ENCODE data around the gene PSME3IP1.

The PSME3IP1 gene

DNA sequence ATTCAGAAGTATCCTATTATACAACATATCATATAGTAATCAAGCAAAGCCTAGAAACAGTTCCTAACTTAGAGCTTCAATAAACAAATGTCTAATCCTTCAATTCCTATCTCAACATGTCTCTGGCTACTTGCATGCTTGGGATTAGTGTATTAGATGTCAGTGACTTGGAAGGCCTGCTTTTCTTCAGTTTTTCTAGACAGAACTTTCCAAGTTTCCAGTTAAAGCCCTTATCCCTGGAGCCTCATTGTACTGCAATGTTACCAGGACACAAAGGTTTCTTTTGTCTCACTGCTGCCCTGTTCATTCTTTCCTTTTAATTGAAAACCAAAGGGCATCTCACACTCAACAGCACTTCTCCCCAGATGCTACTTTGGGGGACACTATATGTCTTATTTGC, 16.5 kb downstream of the PSME3IP1 start:
- no peak for DNase-seq (ENCODE audit: low read depth in 3 of 3)

DNA sequence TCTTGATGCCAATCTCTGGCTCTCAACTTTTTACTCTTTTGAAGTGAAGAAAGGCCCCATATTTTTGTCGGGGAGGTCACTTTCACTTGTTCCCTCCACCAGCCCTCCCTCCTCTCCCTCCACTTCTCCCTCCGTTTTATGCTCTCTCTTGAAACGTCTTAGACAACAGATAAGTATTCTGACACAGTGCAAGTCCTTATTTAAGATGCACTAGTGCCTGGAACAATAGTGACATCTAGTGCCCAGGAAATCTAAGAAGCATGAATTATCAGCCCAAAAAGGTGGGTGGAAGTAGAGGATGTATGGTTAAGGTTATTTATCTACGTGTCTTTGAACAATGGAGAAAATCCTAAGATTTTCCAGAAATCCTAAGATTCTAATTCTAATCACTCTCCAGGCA, 17.9 kb downstream of the PSME3IP1 start:
- no peak for DNase-seq (ENCODE audit: low read depth in 3 of 3)

DNA sequence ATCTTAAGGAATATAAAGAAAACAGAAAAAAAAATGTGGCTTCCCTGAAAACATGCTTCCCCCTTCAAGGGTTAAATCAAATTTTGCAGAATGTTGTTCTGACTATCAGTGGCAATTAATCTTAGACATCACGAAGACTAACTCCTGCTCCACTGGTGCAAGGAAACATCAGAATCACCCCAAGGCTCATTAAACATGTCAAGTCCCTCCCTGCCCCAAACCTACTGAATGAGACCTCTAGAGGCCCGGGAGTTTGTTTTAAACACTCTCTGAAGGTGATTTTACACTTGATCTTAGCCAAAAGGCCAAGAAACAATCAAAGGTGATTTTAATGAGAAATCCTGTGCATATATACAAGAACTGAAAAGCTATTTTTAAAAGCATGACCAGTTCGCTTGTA, 18.3 kb downstream of the PSME3IP1 start:
- DNase-seq (ENCODE audit: low read depth in 3 of 3), result no peak

DNA sequence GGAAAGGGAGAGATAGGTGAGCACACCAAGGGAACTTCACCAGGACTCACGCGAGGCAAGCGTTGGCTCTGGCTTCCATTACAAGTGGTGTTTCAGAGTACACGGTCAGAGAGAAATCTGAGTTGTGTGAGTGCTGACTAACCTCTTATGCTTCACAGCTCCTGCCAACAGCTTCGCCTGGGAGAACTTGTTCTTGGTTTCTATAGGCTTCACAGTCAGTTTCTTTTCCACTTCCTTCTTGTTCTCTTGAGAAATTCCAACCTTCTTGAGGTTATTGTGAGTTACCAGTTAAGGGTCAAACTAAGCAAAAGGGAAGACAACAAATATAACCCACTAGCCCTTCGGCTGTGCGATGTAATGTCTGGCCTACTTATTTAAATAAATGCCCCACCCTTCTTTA, 18.9 kb downstream of the PSME3IP1 start:
- DNase-seq (ENCODE audit: low read depth in 3 of 3), result no peak

DNA sequence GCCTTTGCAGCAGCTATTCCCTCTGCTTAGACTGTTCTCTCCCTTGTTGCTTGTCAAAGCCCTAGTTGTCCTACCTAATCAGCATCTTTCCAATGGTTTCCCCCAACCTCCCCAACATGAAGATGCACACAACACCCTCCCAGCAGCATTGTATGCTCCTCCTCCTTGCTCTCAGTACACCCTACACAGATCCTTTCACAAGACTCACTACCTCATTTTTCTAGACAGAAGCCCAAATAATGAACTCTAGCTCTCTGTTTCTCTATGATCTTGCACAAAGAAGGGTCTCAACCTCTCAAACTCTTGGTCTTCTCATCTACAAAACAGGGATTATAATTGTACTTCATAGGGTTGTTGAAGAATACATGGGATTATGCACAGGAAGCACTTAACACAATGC, 19.4 kb downstream of the PSME3IP1 start:
- DNase-seq (ENCODE audit: low read depth in 3 of 3), result no peak

DNA sequence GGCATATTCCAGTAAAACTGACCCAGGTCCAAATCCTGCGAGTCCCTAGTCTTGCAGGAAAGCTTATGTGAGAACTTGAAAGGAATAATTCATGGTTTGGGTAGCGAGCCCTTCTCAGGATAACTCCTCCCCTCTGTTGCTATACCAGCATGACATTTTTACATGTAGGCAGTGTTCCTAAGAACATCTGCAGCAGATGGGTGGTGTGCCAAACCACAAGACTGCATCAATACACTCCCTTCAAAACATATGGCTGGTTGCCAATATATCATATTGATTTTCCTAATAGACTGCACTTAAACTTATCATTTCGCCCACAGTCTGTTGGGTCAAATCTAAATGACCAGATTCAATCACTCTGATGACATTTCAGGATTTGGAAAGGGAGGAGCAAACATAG, 19.9 kb downstream of the PSME3IP1 start:
- DNase-seq (ENCODE audit: low read depth in 3 of 3), result no peak

DNA sequence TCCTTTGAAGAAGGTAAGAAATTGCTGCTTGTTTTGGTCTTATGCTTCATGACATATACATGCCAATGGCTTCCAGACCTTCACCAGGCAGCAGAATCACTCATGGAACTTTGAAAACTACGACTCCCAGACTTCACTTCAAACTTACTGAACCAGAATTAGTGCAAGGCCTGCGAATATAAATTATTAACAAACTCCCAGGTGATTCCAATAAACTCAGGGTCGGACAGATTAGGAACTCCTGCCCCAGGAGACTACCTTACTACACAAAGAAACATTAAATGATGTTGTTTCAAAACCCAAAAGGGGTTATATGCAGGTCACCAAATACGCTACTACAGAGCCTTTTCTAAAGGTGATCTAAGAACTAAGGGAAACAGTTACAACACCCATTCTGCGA, 20.4 kb downstream of the PSME3IP1 start:
- DNase-seq (ENCODE audit: low read depth in 3 of 3), result no peak

DNA sequence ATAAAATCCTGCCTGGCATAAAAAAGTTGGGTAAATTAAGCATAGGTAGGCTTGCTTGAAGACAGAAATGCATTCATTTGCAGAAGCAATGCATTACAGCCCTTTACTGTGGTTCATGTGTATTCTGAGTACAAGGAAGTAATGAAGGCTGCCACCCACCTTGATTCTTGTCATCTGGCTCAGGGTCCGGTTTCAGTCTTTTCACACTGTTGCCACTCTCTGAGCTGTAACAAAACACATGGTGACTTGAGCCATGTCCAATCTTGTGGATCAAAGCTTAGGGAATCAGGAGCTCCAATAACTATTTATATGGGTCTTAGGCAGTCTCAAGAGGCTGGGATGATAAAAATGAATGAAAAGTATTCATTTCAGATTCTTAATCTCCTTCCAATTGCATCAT, 22.0 kb downstream of the PSME3IP1 start:
- DNase-seq (ENCODE audit: low read depth in 3 of 3), result no peak

DNA sequence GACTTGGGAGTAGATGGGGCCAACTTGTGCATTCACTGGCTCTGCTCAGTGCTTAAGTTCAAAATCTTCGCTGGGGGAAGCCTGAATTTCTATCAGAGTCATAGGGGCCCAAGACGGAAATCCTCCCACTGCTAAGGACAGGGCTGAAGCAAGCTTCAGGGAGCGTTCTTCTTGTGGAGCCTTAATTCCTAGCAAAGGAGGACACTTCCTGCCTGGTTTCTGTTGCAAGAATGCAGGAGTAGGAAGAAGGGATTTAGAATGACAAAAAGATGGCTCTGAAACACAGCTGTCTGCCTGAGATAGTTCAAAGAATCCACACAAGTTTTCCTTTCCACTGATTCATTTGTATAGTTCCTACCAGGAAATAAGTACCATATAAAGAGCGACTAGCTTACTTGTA, 26.4 kb downstream of the PSME3IP1 start:
- DNase-seq (ENCODE audit: low read depth in 3 of 3), result no peak

DNA sequence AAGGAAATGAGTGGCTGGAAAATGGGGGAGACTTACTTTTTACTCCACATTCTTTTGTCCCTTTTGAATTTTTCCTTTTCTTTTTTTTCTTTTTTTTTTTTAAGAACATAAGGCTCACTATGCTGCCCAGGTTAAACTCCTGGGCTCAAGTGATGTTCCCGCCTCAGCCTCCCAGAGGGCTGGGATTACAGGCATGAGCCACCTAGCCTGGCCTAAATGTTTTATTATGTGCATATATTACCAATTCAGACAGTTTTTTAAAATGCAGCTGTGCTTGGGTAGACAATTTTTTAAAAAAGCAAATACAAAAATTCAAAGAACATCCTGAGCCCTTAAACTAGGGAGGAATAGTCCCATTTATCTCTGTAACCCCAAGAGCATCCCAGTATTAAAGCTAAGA, 28.3 kb downstream of the PSME3IP1 start:
- DNase-seq (ENCODE audit: low read depth in 3 of 3), result no peak

DNA sequence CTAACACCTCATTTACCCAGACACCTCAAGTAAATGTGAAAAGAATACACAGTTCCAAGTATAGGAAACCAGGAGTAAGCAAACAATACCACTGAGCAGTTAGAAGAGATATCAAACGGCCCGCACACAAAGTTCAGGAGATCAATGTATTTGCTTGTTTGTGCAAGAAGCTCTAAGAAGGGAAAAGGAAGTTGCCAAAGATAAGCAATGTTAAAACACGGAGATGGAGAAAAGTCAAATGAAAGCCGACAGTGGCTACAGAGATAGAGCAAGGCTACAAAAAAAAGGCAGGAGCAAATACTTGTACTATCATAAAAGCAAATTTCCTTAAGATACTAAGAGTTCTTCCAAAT, 29.5 kb downstream of the PSME3IP1 start:
- no peak for DNase-seq (ENCODE audit: low read depth in 3 of 3)

DNA sequence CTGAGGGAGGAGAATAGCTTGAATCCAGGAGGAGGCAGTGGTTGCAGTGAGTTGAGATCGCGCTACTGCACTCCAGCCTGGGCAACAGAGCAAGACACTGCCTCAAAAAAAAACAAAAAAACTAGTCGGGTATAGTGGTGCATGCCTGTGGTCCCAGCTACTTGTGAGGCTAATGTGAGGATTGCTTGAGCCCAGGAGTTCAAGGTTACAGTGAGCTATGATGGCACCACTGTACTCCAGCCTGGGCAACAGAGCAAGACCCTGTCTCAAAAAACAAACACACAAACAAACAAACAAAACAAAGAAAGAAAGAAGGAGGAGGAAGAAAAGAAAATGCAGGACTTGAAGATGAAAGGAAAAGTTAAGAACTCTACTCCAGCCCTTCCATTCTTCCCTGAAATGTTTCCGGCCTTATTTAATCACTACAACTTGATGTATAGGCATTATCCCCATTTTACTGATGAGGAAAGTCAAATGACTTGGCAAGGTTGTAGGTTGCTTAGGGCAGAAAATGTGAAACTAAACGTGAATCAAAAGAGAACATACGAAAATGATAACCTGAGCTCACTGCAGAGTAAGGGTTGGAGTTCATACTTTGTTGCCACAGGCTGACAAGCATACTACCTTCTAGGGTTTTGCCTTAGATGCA, 30.0 kb downstream of the PSME3IP1 start:
- no peak for DNase-seq (ENCODE audit: low read depth in 3 of 3)

DNA sequence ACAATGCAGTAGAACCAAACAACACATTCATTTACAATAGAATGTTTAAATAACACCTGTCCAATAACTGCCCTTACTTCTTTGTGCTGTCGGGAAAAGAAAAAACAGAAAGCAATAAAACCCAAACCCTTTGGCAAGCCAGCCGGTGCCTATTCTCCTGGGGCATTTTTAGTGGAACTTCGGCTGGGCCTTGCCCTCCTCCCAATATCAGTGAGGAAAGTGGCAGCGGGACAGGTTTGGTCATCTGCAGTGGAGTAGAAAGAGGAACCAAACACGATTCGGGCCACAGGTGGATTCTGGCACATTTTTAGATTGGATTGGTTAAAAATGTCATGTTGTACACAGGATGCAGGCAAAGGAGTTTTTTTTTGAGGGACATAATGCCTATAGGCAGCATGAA, 32.0 kb downstream of the PSME3IP1 start:
- DNase-seq (ENCODE audit: low read depth in 3 of 3), result no peak

DNA sequence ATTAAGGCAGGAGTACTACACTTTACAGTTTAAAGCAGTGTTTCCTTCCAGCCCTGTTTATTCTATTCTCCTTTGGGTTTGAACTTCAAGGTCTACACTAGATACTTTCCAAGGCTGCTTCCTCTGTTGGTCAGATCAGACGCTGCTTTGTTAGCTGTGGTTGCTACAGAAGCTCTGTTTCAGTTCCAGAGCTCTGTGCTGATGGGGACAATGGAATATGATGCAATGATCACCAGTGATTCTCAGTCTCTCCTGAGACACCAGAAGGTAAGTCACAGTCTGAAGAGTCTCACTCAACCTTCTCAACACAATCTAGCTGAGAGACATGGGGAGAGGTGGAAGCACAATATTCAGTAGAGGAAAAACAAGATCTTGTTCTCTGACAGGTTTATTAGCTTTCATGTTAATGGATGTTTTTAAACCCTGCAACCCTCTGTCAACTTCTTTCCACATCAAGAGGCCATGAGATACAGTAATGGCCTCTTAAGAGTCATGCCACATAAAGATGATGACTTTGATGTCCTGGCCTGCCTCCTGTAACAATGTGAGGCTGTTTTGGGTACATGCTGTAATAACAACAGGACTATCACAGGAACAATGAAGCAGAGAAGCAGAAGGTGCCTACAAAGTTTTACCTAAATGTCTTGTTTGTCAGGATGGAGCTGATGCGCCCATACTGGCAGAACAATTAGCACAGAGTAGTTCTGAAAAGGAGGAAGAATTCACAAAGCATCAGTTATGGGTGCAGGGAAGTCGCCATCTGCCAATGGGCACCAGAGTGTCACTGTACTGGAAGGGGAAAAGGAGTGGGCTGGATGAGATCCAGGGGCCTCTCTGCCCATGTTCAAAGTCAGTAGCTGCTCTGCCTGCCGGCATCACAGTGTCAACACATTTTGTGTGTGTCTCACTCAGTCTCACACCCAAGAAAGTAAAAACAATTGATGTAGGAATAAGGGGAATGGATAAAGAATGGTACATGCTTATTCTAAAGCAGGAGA, 33.4 kb downstream of the PSME3IP1 start:
- no peak for DNase-seq (ENCODE audit: low read depth in 3 of 3)

DNA sequence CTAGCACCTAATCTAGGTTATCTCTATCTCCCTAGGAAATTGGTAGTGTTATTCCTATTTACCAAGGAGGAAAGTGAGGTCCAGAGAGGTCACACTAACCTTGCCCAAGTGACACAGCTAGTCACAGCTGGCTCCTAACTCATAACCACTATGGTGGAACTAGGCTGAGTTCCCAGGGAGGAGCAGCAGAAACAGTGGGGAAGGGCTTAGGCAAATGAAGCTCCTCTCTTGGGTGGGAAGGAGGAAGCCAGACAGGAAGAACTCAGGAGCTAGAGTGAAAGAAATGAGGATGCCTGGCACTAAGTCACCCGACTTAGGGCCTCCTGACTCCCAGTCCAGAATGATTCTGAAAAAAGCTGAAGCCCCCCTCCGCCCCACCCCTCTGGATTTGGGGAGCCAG, 34.5 kb downstream of the PSME3IP1 start:
- DNase-seq (ENCODE audit: low read depth in 3 of 3), result no peak

DNA sequence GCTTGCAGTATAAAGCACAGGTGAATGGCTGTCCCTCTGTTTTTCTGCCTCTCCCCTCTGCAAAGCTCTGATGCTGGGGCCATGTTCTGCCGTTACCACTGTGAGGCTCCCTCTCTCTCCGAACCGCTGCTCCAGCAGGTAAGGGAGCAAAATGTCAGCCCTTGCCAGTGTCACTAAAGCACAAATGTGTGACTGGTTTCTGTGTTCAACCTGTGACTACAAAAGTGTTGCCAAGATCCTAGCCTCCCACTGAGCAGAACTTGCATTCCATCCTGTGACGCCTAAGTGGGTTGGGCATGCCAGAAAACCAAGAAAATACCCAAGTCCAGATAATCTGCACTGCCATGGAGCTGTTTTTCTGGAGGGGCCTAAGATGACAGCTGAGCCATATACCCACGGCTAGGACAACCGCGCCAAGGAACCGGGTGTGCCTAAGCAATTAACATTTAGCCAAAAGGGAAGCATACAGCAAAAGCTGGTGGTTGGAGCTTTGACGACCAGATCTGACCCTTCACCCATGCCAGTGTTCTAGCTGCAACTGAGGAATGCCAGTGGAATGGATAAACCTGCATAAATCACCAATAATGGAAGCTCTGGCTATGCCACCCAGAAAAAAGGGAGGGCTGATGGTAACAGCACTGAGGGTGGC, 35.0 kb downstream of the PSME3IP1 start:
- no peak for DNase-seq (ENCODE audit: low read depth in 3 of 3)

DNA sequence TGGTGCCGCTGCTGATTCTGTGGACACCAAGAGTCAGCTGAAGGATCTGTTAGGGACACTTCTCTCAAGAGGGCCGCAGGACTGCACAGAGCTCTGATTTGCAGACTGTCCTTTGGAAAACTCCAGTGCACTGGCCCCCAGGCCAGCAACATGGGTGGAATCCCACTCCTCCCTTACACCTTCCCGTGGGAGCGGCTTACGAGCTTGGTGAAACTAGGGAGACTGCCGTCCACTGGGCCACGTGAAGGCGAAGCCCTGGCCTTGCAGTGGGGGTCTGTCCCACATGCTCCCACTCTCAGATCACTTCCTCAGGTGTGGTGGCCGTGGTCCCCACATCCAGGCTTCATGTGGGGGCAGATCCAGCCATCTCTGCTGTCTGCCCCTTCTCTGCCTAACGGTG, 36.4 kb downstream of the PSME3IP1 start:
- no peak for DNase-seq (ENCODE audit: low read depth in 3 of 3)

DNA sequence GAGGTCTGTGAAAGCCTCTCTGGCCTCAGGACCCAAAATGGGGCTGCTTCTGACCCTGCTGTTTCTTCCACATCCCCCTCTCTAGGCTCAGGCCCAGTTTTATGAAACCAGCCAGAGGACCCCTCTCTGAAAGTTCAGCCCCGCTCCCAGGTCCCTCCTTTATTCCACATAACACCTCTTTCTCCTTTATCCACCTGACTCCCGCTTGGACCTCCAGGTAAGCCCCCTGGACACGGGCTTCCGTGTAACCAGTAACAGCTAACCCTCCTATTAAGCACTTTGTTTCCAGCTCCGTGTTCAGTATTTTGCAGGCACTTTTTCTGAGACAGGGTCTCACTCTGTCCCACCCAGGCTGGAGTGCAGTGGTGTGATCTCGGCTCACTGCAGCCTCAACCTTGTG, 37.4 kb downstream of the PSME3IP1 start:
- no peak for DNase-seq (ENCODE audit: low read depth in 3 of 3)

DNA sequence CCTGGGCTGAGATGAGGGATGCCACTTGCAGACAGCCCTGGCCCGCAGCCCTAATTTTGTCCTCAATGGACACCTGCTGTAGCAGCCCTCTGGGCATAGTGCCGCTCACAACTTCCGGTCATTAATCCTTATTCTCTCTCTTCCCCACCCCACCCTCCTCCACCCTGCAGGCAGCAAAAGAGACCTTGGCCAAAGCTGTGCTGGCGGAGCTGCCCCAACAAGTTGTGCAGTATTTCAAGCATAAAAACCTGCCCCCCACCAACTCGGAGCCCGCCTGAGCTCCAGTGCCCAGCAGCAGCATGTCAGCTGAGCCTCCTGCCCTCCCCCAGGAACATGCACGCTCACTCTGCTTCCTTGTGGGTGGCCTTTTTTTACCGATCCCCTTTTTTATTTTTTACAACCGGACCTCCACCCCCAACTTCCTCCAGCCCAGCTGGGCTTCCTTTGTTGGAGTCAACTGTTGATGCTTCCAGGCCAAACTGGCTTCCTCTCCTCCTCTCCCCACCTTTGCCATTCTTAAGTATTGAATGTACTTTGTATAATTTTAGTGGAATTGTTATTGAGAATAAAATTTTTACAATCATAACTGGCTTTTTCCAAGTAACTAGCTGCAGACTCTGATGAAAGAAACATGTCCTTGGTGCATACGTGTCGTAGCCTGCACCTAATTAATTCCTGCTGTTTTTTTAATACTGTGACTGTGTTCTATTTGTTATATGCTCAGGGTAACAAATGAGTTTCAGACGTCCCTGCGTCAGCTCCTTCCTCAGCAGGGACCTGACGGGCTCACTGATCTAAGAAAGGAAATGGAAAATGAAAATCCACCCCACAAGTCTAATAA, 38.2 kb downstream of the PSME3IP1 start:
- no peak for DNase-seq (ENCODE audit: low read depth in 3 of 3)

DNA sequence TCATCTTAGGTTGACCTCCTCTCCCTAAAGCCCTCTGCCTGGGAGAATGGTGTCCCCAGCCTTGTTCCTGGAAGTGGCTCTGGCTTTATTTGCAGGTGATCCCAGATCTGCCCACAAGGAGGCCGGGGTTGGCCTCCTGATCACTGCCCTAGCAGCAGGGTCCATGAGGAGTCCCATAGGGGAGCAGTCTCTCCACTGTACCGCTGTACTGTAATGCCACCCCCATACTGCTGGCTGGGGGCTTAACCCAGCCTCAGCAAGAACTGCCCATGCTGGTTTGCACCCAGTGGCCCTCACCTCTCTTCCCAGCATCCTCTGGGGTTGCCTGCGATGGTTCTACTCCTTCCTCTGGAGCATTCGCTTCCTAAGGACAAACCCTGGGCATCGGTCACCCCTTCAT, 39.1 kb downstream of the PSME3IP1 start:
- DNase-seq (ENCODE audit: low read depth in 3 of 3), result no peak

DNA sequence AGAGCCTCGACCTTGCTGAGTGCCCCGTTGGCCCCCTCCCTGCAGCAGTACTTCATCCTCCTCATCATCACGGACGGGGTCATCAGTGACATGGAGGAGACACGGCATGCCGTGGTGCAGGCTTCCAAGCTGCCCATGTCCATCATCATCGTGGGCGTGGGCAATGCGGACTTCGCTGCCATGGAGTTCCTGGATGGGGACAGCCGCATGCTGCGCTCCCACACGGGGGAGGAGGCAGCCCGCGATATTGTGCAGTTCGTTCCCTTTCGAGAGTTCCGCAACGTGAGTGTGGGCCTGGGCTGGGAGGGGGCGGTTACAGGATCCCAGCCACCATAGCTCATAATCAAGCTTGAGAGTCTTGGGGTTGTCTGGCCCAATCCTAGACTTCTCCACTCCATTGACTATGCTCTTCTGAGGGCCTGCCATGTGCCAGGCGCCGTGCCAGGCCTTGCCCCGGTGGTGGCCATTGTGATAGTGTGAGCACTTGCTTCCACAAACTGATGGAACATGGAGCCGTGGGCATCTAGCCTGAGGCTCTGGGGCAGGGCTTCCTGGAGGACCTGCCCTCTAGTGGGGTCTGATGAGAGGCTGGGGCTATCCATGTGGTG, 39.7 kb downstream of the PSME3IP1 start:
- DNase-seq (ENCODE audit: low read depth in 3 of 3), result no peak
